ENCODE results near the gene PIK3R4. TPM values are rescaled to one million over a fixed set of nuclear protein-coding genes. Genes with fewer than 3 reads are reported as not detected.

PIK3R4 gene
- total RNA-seq, 1 donor from 2014 or later, result 21.9 TPM

- Mint-ChIP-seq H3K9me3 (ENCODE audit: unreplicated experiment) (no peaks in the 10 kb centered on the region), H3K36me3 (ENCODE audit: unreplicated experiment) (peaks cover 33% of the 10 kb centered on the region), H3K27ac (ENCODE audit: unreplicated experiment) (no peak overlapping the region), H3K27me3 (ENCODE audit: unreplicated experiment) (no peaks in the 10 kb centered on the region), H3K4me1 (ENCODE audit: unreplicated experiment) (no peaks in the 10 kb centered on the region), H3K4me3 (ENCODE audit: unreplicated experiment) (no peak overlapping the region)
- TF ChIP-seq, protein P1, sequence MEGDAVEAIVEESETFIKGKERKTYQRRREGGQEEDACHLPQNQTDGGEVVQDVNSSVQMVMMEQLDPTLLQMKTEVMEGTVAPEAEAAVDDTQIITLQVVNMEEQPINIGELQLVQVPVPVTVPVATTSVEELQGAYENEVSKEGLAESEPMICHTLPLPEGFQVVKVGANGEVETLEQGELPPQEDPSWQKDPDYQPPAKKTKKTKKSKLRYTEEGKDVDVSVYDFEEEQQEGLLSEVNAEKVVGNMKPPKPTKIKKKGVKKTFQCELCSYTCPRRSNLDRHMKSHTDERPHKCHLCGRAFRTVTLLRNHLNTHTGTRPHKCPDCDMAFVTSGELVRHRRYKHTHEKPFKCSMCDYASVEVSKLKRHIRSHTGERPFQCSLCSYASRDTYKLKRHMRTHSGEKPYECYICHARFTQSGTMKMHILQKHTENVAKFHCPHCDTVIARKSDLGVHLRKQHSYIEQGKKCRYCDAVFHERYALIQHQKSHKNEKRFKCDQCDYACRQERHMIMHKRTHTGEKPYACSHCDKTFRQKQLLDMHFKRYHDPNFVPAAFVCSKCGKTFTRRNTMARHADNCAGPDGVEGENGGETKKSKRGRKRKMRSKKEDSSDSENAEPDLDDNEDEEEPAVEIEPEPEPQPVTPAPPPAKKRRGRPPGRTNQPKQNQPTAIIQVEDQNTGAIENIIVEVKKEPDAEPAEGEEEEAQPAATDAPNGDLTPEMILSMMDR (IDR thresholded peaks at IDR 0.05), result no peak
- no peak for DNase-seq (ENCODE audit: extremely low spot score, unreplicated experiment)
These were observed 38.6 kb downstream of the PIK3R4 start for GRCh38 chr3:130707902-130708601.

GRCh38 chr3:130705501-130705900 lies 41.1 kb downstream of the PIK3R4 start:
- TF ChIP-seq, protein P1 (IDR thresholded peaks at IDR 0.05), result no peak
- no peak for DNase-seq (ENCODE audit: extremely low spot score, unreplicated experiment)
- Mint-ChIP-seq H3K27me3 (ENCODE audit: unreplicated experiment) (no peaks in the 10 kb centered on the region), H3K36me3 (ENCODE audit: unreplicated experiment) (peaks cover 45% of the 10 kb centered on the region), H3K27ac (ENCODE audit: unreplicated experiment) (no peak overlapping the region), H3K9me3 (ENCODE audit: unreplicated experiment) (no peaks in the 10 kb centered on the region), H3K4me1 (ENCODE audit: unreplicated experiment) (no peaks in the 10 kb centered on the region), H3K4me3 (ENCODE audit: unreplicated experiment) (no peak overlapping the region)

- H3K27me3 Mint-ChIP-seq (ENCODE audit: unreplicated experiment), result no peaks in the 10 kb centered on the region
- no peak for DNase-seq (ENCODE audit: extremely low spot score, unreplicated experiment)
- no peak overlapping the region for H3K27ac Mint-ChIP-seq (ENCODE audit: unreplicated experiment)
- peaks cover 54% of the 10 kb centered on the region for H3K36me3 Mint-ChIP-seq (ENCODE audit: unreplicated experiment)
- TF ChIP-seq, protein P1 (IDR thresholded peaks at IDR 0.05), result no peak
- no peaks in the 10 kb centered on the region for H3K4me1 Mint-ChIP-seq (ENCODE audit: unreplicated experiment)
- H3K4me3 Mint-ChIP-seq (ENCODE audit: unreplicated experiment), result no peak overlapping the region
- H3K9me3 Mint-ChIP-seq (ENCODE audit: unreplicated experiment), result peaks cover 4% of the 10 kb centered on the region
These were observed 43.6 kb downstream of the PIK3R4 start for GRCh38 chr3:130702985-130703384.

GRCh38 chr3:130700541-130700940 lies 46.1 kb downstream of the PIK3R4 start:
- H3K27me3 Mint-ChIP-seq (ENCODE audit: unreplicated experiment), result no peaks in the 10 kb centered on the region
- H3K27ac Mint-ChIP-seq (ENCODE audit: unreplicated experiment), result no peak overlapping the region
- peaks cover 10% of the 10 kb centered on the region for H3K9me3 Mint-ChIP-seq (ENCODE audit: unreplicated experiment)
- no peaks in the 10 kb centered on the region for H3K4me1 Mint-ChIP-seq (ENCODE audit: unreplicated experiment)
- TF ChIP-seq, protein P1 (IDR thresholded peaks at IDR 0.05), result no peak
- no peak for DNase-seq (ENCODE audit: extremely low spot score, unreplicated experiment)
- H3K36me3 Mint-ChIP-seq (ENCODE audit: unreplicated experiment), result peaks cover 54% of the 10 kb centered on the region
- H3K4me3 Mint-ChIP-seq (ENCODE audit: unreplicated experiment), result no peak overlapping the region

DNA sequence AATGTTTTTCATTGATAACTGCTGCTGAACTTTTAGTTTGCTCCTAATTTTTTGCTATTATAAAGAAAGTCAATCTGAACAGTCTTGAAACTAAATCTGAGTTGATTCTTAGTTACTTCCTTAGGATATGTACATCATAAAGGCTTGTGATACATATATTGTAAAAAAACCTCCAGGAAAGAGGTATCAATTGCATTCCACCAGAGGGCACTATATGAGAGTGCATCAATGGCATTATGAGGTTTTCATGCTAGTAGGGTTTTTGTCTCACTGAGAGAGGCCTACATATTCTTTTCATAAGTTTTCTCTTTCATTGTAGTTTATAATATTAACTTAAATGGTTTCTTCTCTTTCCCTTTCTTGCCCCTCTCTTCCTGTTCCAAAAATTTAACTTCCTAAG lies 46.9 kb downstream of the PIK3R4 start:
- TF ChIP-seq, protein P1 (IDR thresholded peaks at IDR 0.05), result peak; percentile 31
- H3K9me3 Mint-ChIP-seq (ENCODE audit: unreplicated experiment), result peaks cover 11% of the 10 kb centered on the region
- DNase-seq (ENCODE audit: extremely low spot score, unreplicated experiment), result no peak

More for the DNA sequence above, 46.9 kb downstream of the PIK3R4 start:
- Mint-ChIP-seq H3K27me3 (ENCODE audit: unreplicated experiment) (no peaks in the 10 kb centered on the region), H3K36me3 (ENCODE audit: unreplicated experiment) (peaks cover 52% of the 10 kb centered on the region), H3K4me3 (ENCODE audit: unreplicated experiment) (no peak overlapping the region), H3K4me1 (ENCODE audit: unreplicated experiment) (no peaks in the 10 kb centered on the region), H3K27ac (ENCODE audit: unreplicated experiment) (no peak overlapping the region)

All from osteocyte (in vitro differentiated cells).